GM23248 (cell line): ENCODE measurements around the gene LTF.

ENCODE experiments used
- EZH2 ChIP-seq: fragments of 200-600 bp; sonication (generic); IDR thresholded peaks from 2 replicates; pipeline ENCODE4 v1.6.1; 2018; ENCODE audit warnings: antibody characterized with exemption, mild to moderate bottlenecking; ENCODE audit not compliant: insufficient read depth, poor library complexity, severe bottlenecking
- EZH2phosphoT487 ChIP-seq: fragments of 200-600 bp; sonication (generic); IDR thresholded peaks from 2 replicates; pipeline ENCODE4 v1.6.1; 2018; ENCODE audit warnings: antibody characterized with exemption, moderate library complexity, mild to moderate bottlenecking, low read depth; ENCODE audit not compliant: insufficient read depth

DNA sequence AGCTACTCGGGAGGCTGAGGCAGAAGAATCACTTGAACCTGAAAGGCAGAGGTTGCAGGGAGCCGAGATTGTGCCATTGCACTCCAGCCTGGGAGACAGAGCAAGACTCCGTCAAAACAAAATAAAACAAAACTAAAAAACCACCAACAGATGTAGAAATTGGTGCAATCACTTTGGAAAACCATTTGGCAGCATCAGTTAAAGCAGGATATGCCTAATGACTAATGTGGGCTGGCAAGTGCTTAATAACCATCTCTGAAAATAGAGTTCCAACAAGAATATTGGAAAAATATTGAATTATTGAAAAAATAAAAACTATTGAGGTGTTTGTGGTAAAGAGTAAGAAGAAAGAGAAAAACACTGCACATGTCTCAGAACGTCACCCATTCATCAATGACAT lies 16.9 kb upstream of the LTF start:
- no peak for TF ChIP-seq EZH2
- TF ChIP-seq EZH2phosphoT487: no peak
